Measurements from ENCODE around the gene TMED10. TPM values are rescaled to one million over a fixed set of nuclear protein-coding genes. Genes with fewer than 3 reads are reported as not detected.
A peak's percentile ranks its signal among the peaks of the same experiment; 100 is the strongest.

Gene TMED10
- total RNA-seq, 1 donor, result 306 TPM

DNA sequence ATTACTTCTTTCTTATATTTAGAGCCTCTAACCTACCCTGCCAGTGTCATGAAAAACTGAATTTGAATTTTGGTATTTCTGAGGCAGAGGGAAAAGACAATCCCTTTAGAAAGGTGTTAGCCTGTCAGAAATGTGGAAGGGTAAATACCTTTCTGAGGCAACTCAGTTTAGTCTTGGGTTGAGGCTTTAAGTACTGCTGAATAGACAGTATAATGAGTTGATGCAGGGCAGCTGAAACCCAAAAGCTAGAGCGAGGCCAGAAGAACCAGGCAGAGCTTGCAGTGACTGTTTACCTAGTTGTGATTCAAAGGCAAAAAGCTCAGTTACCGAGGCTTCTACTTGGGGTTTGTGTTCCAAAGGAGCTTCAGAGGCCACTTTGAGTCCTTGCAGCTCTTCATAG lies 88.3 kb downstream of the TMED10 start:
- H3K4me1 ChIP-seq (ENCODE audit: insufficient read depth, low read length), result no peaks in the 10 kb centered on the region
- DNase-seq (ENCODE audit: insufficient read length, low spot score, missing footprints), result no peak
- no peak overlapping the region for H3K27ac ChIP-seq (ENCODE audit: low read depth, low read length)
- H3K9me3 ChIP-seq (ENCODE audit: low read depth, low read length), result no peaks in the 10 kb centered on the region
- TF ChIP-seq, protein P1, sequence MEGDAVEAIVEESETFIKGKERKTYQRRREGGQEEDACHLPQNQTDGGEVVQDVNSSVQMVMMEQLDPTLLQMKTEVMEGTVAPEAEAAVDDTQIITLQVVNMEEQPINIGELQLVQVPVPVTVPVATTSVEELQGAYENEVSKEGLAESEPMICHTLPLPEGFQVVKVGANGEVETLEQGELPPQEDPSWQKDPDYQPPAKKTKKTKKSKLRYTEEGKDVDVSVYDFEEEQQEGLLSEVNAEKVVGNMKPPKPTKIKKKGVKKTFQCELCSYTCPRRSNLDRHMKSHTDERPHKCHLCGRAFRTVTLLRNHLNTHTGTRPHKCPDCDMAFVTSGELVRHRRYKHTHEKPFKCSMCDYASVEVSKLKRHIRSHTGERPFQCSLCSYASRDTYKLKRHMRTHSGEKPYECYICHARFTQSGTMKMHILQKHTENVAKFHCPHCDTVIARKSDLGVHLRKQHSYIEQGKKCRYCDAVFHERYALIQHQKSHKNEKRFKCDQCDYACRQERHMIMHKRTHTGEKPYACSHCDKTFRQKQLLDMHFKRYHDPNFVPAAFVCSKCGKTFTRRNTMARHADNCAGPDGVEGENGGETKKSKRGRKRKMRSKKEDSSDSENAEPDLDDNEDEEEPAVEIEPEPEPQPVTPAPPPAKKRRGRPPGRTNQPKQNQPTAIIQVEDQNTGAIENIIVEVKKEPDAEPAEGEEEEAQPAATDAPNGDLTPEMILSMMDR (IDR thresholded peaks at IDR 0.05; ENCODE audit: extremely low read depth, low read depth, low read length), result no peak
- no peaks in the 10 kb centered on the region for H3K79me2 ChIP-seq (ENCODE audit: insufficient read depth, low read length)
- no peaks in the 10 kb centered on the region for H4K20me1 ChIP-seq (ENCODE audit: insufficient read depth, low read length)
- H3K4me3 ChIP-seq (ENCODE audit: insufficient read depth, low read length), result no peak overlapping the region
- H2AFZ ChIP-seq (ENCODE audit: low read length), result no peak overlapping the region
- peaks cover 67% of the 10 kb centered on the region for H3K36me3 ChIP-seq (ENCODE audit: insufficient read depth, low read length)
- H3K27me3 ChIP-seq (ENCODE audit: insufficient read depth, low read length), result no peaks in the 10 kb centered on the region
- no peak overlapping the region for H3K4me2 ChIP-seq (ENCODE audit: insufficient read depth, low read length)

DNA sequence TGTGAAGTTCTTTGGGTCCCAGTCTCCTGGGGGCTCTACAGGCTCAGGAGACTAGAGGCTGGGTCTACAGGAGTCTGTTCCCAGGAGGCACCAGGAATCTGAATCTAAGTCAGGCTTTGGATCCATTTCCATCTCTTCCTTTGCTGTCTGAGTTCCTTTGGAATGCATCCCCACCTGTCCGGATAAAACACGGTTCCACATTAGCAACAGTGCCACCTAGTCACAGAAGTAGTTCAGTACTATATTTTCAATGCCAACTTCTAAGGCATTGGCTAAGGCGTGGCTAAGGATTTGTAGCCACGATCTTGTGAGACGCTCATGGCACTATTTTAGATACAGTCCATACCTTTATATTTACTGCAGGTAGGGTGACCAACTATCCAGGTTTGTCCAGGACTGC lies 91.9 kb downstream of the TMED10 start:
- Histone ChIP-seq H3K27me3 (ENCODE audit: insufficient read depth, low read length) (no peaks in the 10 kb centered on the region), H3K79me2 (ENCODE audit: insufficient read depth, low read length) (no peaks in the 10 kb centered on the region), H2AFZ (ENCODE audit: low read length) (no peak overlapping the region), H3K4me2 (ENCODE audit: insufficient read depth, low read length) (no peak overlapping the region), H3K9me3 (ENCODE audit: low read depth, low read length) (no peaks in the 10 kb centered on the region), H4K20me1 (ENCODE audit: insufficient read depth, low read length) (no peaks in the 10 kb centered on the region), H3K27ac (ENCODE audit: low read depth, low read length) (no peak overlapping the region), H3K36me3 (ENCODE audit: insufficient read depth, low read length) (peaks cover 51% of the 10 kb centered on the region), H3K4me1 (ENCODE audit: insufficient read depth, low read length) (peaks cover 12% of the 10 kb centered on the region), H3K4me3 (ENCODE audit: insufficient read depth, low read length) (no peak overlapping the region)
- TF ChIP-seq, protein P1 (IDR thresholded peaks at IDR 0.05; ENCODE audit: extremely low read depth, low read depth, low read length), result no peak
- no peak for DNase-seq (ENCODE audit: insufficient read length, low spot score, missing footprints)

DNA sequence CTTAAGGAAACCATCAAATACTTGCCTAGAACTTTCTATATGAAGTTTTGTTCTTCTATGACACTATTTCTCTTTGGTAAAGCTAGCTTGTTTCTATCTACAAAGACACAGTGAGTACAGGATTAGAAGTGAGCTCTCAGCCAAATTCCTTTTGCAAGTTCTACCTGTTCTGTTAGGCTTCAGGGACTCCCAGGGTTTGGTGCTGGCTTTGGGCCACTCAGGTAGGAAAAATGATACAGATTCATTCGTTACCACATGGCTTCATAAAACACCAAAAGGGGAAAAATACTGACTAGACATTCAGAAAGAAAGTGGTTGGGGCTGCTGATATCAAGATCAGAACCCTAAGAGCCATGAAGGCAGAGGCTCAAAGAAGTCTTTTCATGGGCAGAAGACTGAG lies 93.1 kb downstream of the TMED10 start:
- Histone ChIP-seq H3K36me3 (ENCODE audit: insufficient read depth, low read length) (peaks cover 49% of the 10 kb centered on the region), H3K27me3 (ENCODE audit: insufficient read depth, low read length) (no peaks in the 10 kb centered on the region), H3K4me2 (ENCODE audit: insufficient read depth, low read length) (no peak overlapping the region), H3K4me3 (ENCODE audit: insufficient read depth, low read length) (no peak overlapping the region), H3K4me1 (ENCODE audit: insufficient read depth, low read length) (peaks cover 12% of the 10 kb centered on the region), H3K27ac (ENCODE audit: low read depth, low read length) (no peak overlapping the region), H3K79me2 (ENCODE audit: insufficient read depth, low read length) (no peaks in the 10 kb centered on the region), H2AFZ (ENCODE audit: low read length) (no peak overlapping the region), H4K20me1 (ENCODE audit: insufficient read depth, low read length) (no peaks in the 10 kb centered on the region), H3K9me3 (ENCODE audit: low read depth, low read length) (no peaks in the 10 kb centered on the region)
- TF ChIP-seq, protein P1 (IDR thresholded peaks at IDR 0.05; ENCODE audit: extremely low read depth, low read depth, low read length), result no peak
- no peak for DNase-seq (ENCODE audit: insufficient read length, low spot score, missing footprints)

DNA sequence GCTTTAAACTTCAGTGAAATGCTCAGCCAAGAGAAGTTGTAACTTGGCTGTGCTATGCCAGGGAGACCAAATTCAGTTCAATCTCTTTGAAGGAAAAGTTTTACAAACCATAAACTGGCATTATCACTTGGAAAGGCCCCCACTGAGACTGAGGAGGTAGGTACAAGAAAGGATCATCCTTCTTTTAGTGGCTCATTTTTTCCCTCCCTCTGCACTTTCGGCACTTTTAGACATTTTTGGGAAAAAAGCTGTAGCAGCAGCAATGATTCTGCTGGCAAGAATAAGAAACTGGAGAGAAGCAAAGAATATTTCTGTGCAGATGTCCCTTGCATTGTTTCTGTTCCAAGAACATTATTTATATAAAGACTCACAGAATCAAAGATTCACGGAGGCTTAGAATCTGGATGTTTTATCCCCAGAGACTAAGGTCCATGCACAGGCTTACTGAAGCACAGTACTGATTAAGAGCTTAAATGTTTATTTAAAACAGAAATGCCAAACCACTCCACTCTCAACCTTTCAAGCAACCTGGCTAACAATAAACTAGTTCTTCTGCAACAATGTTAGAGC lies 94.7 kb downstream of the TMED10 start:
- H3K4me3 ChIP-seq (ENCODE audit: insufficient read depth, low read length), result no peak overlapping the region

More for the DNA sequence above, 94.7 kb downstream of the TMED10 start:
- peak overlapping the region; percentile 28 for H3K4me2 ChIP-seq (ENCODE audit: insufficient read depth, low read length)
- no peaks in the 10 kb centered on the region for H4K20me1 ChIP-seq (ENCODE audit: insufficient read depth, low read length)
- H3K79me2 ChIP-seq (ENCODE audit: insufficient read depth, low read length), result no peaks in the 10 kb centered on the region
- H3K4me1 ChIP-seq (ENCODE audit: insufficient read depth, low read length), result peaks cover 12% of the 10 kb centered on the region
- no peak overlapping the region for H3K27ac ChIP-seq (ENCODE audit: low read depth, low read length)
- no peak overlapping the region for H2AFZ ChIP-seq (ENCODE audit: low read length)
- DNase-seq (ENCODE audit: insufficient read length, low spot score, missing footprints), result peak; percentile 76
- no peaks in the 10 kb centered on the region for H3K27me3 ChIP-seq (ENCODE audit: insufficient read depth, low read length)
- H3K36me3 ChIP-seq (ENCODE audit: insufficient read depth, low read length), result peaks cover 34% of the 10 kb centered on the region
- H3K9me3 ChIP-seq (ENCODE audit: low read depth, low read length), result no peaks in the 10 kb centered on the region
- TF ChIP-seq, protein P1 (IDR thresholded peaks at IDR 0.05; ENCODE audit: extremely low read depth, low read depth, low read length), result no peak

Small RNA genes within 50 kb of the gene (small RNA-seq; reads per million reads assigned to genes)
- gene HIF1AP1, result not detected
- not detected for gene RNU4ATAC14P

Other genes starting within 250 kb of the TMED10 start
- 16.3 and 24.5 TPM in 2 replicates for gene PGF, start 221.0 kb downstream of the TMED10 start, total RNA-seq
- 30.4 and 39.4 TPM in 2 replicates for gene EIF2B2, start 173.7 kb downstream of the TMED10 start, total RNA-seq
- gene MLH3, start 125.1 kb downstream of the TMED10 start, total RNA-seq, result 36.8 and 40.5 TPM in 2 replicates
- gene ACYP1, start 112.6 kb downstream of the TMED10 start, total RNA-seq, result 4.7 and 6.5 TPM in 2 replicates
- gene ZC2HC1C, start 107.0 kb downstream of the TMED10 start, total RNA-seq, result 1.1 and 1.2 TPM in 2 replicates
- 42.7 and 44.5 TPM in 2 replicates for gene NEK9, start 49.6 kb downstream of the TMED10 start, total RNA-seq
- gene FOS, start 102.2 kb upstream of the TMED10 start, total RNA-seq, result 42.3 and 63.6 TPM in 2 replicates

All from osteoblast (primary cell).